ENCODE measurements around the gene PAQR5. TPM values are rescaled to one million over a fixed set of nuclear protein-coding genes. Genes with fewer than 3 reads are reported as not detected.

PAQR5 gene
- polyA plus RNA-seq, 4 donors = 0.45 to 6.4 (median 1.4) TPM

- H3K4me1 ChIP-seq (ENCODE audit: control insufficient read depth in 3 of 3, insufficient read depth in 2 of 3, low read depth in 1 of 3, low read length in 2 of 3) = peaks cover 0 to 3% (median 0%) of the 10 kb centered on the region in 3 donors
- H3K27ac ChIP-seq (ENCODE audit: low read depth in 1 of 3, low read length in 2 of 3) = no peak overlapping the region
- no peak overlapping the region for H3K4me3 ChIP-seq (ENCODE audit: low read depth in 1 of 3, low read length in 3 of 3)
- peaks cover 0 to 8% of the 10 kb centered on the region in 2 donors for H3K9me3 ChIP-seq (ENCODE audit: control insufficient read depth in 2 of 2, insufficient read depth in 1 of 2, low read depth in 1 of 2, low read length in 1 of 2)
- WGBS, 3 donors = 89 to 96% (median 92%) methylated on average over 3 of the region's 3 CpGs
- peaks cover 0 to 2% (median 0%) of the 10 kb centered on the region in 3 donors for H3K36me3 ChIP-seq (ENCODE audit: control insufficient read depth in 3 of 3, insufficient read depth in 2 of 3, low read depth in 1 of 3, low read length in 3 of 3)
- H3K27me3 ChIP-seq (ENCODE audit: control insufficient read depth in 3 of 3, insufficient read depth in 3 of 3, low read length in 3 of 3) = no peaks in the 10 kb centered on the region
- DNase-seq (peak in 1 of 2 donors; percentile 6), FAIRE-seq (no peak)
Observed at GRCh38 chr15:69359722-69360121, 61.0 kb downstream of the PAQR5 start.

- DNase-seq = no peak
- peaks cover 0 to 3% (median 0%) of the 10 kb centered on the region in 3 donors for H3K4me1 ChIP-seq (ENCODE audit: control insufficient read depth in 3 of 3, insufficient read depth in 2 of 3, low read depth in 1 of 3, low read length in 2 of 3)
- no peak overlapping the region for H3K4me3 ChIP-seq (ENCODE audit: low read depth in 1 of 3, low read length in 3 of 3)
- no peaks in the 10 kb centered on the region for H3K27me3 ChIP-seq (ENCODE audit: control insufficient read depth in 3 of 3, insufficient read depth in 3 of 3, low read length in 3 of 3)
- 0% methylated on average over 1 of the region's 1 CpG for WGBS, 3 donors
- H3K36me3 ChIP-seq (ENCODE audit: control insufficient read depth in 3 of 3, insufficient read depth in 2 of 3, low read depth in 1 of 3, low read length in 3 of 3) = peaks cover 0 to 2% (median 0%) of the 10 kb centered on the region in 3 donors
- H3K9me3 ChIP-seq (ENCODE audit: control insufficient read depth in 2 of 2, insufficient read depth in 1 of 2, low read depth in 1 of 2, low read length in 1 of 2) = peaks cover 0 to 8% of the 10 kb centered on the region in 2 donors
- H3K27ac ChIP-seq (ENCODE audit: low read depth in 1 of 3, low read length in 2 of 3) = no peak overlapping the region
- FAIRE-seq = no peak
Observed at GRCh38 chr15:69360642-69361041, 61.9 kb downstream of the PAQR5 start.

- no peaks in the 10 kb centered on the region for H3K36me3 ChIP-seq (ENCODE audit: control insufficient read depth in 3 of 3, insufficient read depth in 2 of 3, low read depth in 1 of 3, low read length in 3 of 3)
- no peak overlapping the region for H3K27ac ChIP-seq (ENCODE audit: low read depth in 1 of 3, low read length in 2 of 3)
- DNase-seq (peak in 1 of 2 donors; percentile 15), FAIRE-seq (no peak)
- H3K4me1 ChIP-seq (ENCODE audit: control insufficient read depth in 3 of 3, insufficient read depth in 2 of 3, low read depth in 1 of 3, low read length in 2 of 3) = peaks cover 0 to 4% (median 0%) of the 10 kb centered on the region in 3 donors
- H3K4me3 ChIP-seq (ENCODE audit: low read depth in 1 of 3, low read length in 3 of 3) = no peak overlapping the region
- 61 to 69% (median 68%) methylated on average over 3 of the region's 3 CpGs for WGBS, 3 donors
- no peaks in the 10 kb centered on the region for H3K9me3 ChIP-seq (ENCODE audit: control insufficient read depth in 2 of 2, insufficient read depth in 1 of 2, low read depth in 1 of 2, low read length in 1 of 2)
- no peaks in the 10 kb centered on the region for H3K27me3 ChIP-seq (ENCODE audit: control insufficient read depth in 3 of 3, insufficient read depth in 3 of 3, low read length in 3 of 3)
Observed at GRCh38 chr15:69367236-69367635, 68.5 kb downstream of the PAQR5 start.

DNA sequence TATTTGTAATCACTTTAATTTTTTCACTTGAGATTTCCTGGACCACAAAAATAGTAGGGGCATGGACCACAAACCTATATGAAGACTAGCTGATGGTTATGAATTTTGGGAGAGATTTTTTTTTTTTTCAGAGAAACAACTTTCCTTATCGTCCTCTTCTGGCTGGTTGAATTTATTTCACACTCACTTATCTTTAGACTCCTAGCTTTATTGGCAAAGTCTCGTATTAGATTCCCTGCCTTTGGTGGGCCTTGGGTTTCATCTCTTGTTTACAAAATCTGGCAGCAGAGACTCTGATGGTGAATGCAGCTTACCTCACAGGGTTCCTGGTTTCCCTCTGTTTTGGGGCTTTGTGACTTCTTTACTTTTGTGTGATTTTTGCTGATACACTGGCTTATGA lies 70.9 kb downstream of the PAQR5 start:
- FAIRE-seq = no peak

GRCh38 chr15:69373406-69373805 lies 74.7 kb downstream of the PAQR5 start:
- FAIRE-seq (no peak), DNase-seq (no peak)
- H3K9me3 ChIP-seq (ENCODE audit: control insufficient read depth in 2 of 2, insufficient read depth in 1 of 2, low read depth in 1 of 2, low read length in 1 of 2) = peaks cover 0 to 3% of the 10 kb centered on the region in 2 donors
- H3K4me1 ChIP-seq (ENCODE audit: control insufficient read depth in 3 of 3, insufficient read depth in 2 of 3, low read depth in 1 of 3, low read length in 2 of 3) = no peaks in the 10 kb centered on the region
- WGBS, 3 donors = 86 to 92% (median 91%) methylated on average over 6 of the region's 6 CpGs
- no peak overlapping the region for H3K4me3 ChIP-seq (ENCODE audit: low read depth in 1 of 3, low read length in 3 of 3)
- no peaks in the 10 kb centered on the region for H3K36me3 ChIP-seq (ENCODE audit: control insufficient read depth in 3 of 3, insufficient read depth in 2 of 3, low read depth in 1 of 3, low read length in 3 of 3)
- H3K27ac ChIP-seq (ENCODE audit: low read depth in 1 of 3, low read length in 2 of 3) = no peak overlapping the region
- H3K27me3 ChIP-seq (ENCODE audit: control insufficient read depth in 3 of 3, insufficient read depth in 3 of 3, low read length in 3 of 3) = no peaks in the 10 kb centered on the region

More for the DNA sequence above, 70.9 kb downstream of the PAQR5 start:
- H3K36me3 ChIP-seq (ENCODE audit: control insufficient read depth in 3 of 3, insufficient read depth in 2 of 3, low read depth in 1 of 3, low read length in 3 of 3) = no peaks in the 10 kb centered on the region
- no peak for DNase-seq
- H3K9me3 ChIP-seq (ENCODE audit: control insufficient read depth in 2 of 2, insufficient read depth in 1 of 2, low read depth in 1 of 2, low read length in 1 of 2) = peaks cover 0 to 3% of the 10 kb centered on the region in 2 donors
- WGBS, 3 donors = 76 to 93% (median 88%) methylated on average over 2 of the region's 2 CpGs
- H3K4me1 ChIP-seq (ENCODE audit: control insufficient read depth in 3 of 3, insufficient read depth in 2 of 3, low read depth in 1 of 3, low read length in 2 of 3) = peaks cover 0 to 4% (median 0%) of the 10 kb centered on the region in 3 donors
- no peaks in the 10 kb centered on the region for H3K27me3 ChIP-seq (ENCODE audit: control insufficient read depth in 3 of 3, insufficient read depth in 3 of 3, low read length in 3 of 3)
- no peak overlapping the region for H3K27ac ChIP-seq (ENCODE audit: low read depth in 1 of 3, low read length in 2 of 3)
- H3K4me3 ChIP-seq (ENCODE audit: low read depth in 1 of 3, low read length in 3 of 3) = no peak overlapping the region

DNA sequence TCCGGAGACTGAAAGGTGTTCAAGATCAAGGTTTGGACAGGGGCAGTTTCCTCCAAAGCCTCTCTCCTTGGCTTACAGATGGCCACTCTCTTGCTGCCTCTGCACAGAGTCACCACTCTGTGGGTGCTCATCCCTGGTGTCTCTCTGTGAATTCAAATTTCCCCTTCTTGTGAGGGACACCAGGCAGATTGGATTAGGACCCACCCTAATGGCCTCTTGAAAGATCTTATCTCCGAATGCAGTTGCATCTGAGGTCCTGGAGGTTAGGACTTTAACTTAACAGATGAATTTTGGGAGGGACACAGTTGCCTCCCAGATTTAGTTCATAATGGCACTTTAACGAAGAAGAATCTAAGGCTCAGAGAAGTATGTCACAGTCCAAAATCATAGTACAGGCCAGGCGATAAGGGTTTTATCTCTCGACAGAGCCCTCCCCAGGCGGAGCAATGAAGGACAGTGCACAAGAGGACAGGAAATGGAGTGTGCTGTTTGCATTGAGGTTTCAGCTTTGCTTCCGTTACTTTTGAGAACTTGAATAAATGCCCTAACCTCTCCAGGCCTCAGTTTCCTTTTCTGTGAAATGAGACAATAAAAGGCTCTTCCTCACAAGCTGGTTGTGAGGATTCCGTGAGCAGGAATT lies 76.6 kb downstream of the PAQR5 start:
- no peaks in the 10 kb centered on the region for H3K27me3 ChIP-seq (ENCODE audit: control insufficient read depth in 3 of 3, insufficient read depth in 3 of 3, low read length in 3 of 3)
- H3K9me3 ChIP-seq (ENCODE audit: control insufficient read depth in 2 of 2, insufficient read depth in 1 of 2, low read depth in 1 of 2, low read length in 1 of 2) = peaks cover 0 to 3% of the 10 kb centered on the region in 2 donors
- no peaks in the 10 kb centered on the region for H3K36me3 ChIP-seq (ENCODE audit: control insufficient read depth in 3 of 3, insufficient read depth in 2 of 3, low read depth in 1 of 3, low read length in 3 of 3)
- FAIRE-seq (no peak), DNase-seq (no peak)
- H3K27ac ChIP-seq (ENCODE audit: low read depth in 1 of 3, low read length in 2 of 3) = no peak overlapping the region
- H3K4me3 ChIP-seq (ENCODE audit: low read depth in 1 of 3, low read length in 3 of 3) = no peak overlapping the region
- no peaks in the 10 kb centered on the region for H3K4me1 ChIP-seq (ENCODE audit: control insufficient read depth in 3 of 3, insufficient read depth in 2 of 3, low read depth in 1 of 3, low read length in 2 of 3)
- 79 to 88% (median 86%) methylated on average over 8 of the region's 8 CpGs for whole genome bisulfite sequencing, 3 donors

GRCh38 chr15:69377216-69377970 lies 78.7 kb downstream of the PAQR5 start:
- no peaks in the 10 kb centered on the region for H3K4me1 ChIP-seq (ENCODE audit: control insufficient read depth in 3 of 3, insufficient read depth in 2 of 3, low read depth in 1 of 3, low read length in 2 of 3)
- FAIRE-seq = no peak
- H3K4me3 ChIP-seq (ENCODE audit: low read depth in 1 of 3, low read length in 3 of 3) = no peak overlapping the region
- H3K27ac ChIP-seq (ENCODE audit: low read depth in 1 of 3, low read length in 2 of 3) = no peak overlapping the region
- 86 to 92% (median 88%) methylated on average over 8 of the region's 8 CpGs for WGBS, 3 donors
- no peak for DNase-seq
- H3K36me3 ChIP-seq (ENCODE audit: control insufficient read depth in 3 of 3, insufficient read depth in 2 of 3, low read depth in 1 of 3, low read length in 3 of 3) = no peaks in the 10 kb centered on the region
- peaks cover 0 to 3% of the 10 kb centered on the region in 2 donors for H3K9me3 ChIP-seq (ENCODE audit: control insufficient read depth in 2 of 2, insufficient read depth in 1 of 2, low read depth in 1 of 2, low read length in 1 of 2)
- no peaks in the 10 kb centered on the region for H3K27me3 ChIP-seq (ENCODE audit: control insufficient read depth in 3 of 3, insufficient read depth in 3 of 3, low read length in 3 of 3)

DNA sequence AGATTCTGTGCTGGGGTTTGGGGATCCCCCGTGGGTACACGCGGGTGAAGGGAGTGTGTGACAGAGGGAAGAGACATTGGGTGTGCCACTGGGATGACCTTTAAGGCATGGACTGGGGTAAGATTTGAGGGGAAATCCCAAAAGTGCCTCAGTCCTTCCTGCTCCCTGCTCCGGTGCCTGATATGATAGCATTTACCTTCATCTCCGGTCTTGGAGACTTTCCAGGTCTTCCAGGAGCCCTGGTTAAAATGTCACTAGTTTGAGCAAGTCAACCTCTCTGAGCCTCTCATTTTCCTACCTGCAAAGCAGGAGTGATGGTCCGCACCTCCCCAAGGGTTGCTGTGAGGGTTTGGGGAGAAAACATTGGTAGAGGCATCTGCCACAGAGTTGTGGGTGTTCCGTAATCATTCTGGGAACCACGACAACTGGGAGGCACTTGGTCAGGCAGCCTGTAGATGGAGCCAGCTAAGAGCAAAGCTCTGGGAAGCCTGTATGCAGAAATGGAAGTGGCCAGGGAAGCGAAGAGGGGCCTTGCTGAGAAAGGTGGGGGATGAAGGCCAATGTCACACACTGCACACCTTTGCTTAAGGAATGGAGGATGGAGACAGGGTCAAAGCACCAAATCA lies 81.5 kb downstream of the PAQR5 start:
- 35 to 61% (median 51%) methylated on average over 9 of the region's 9 CpGs for WGBS, 3 donors
- Histone ChIP-seq H3K9me3 (ENCODE audit: control insufficient read depth in 2 of 2, insufficient read depth in 1 of 2, low read depth in 1 of 2, low read length in 1 of 2) (no peaks in the 10 kb centered on the region), H3K27ac (ENCODE audit: low read depth in 1 of 3, low read length in 2 of 3) (no peak overlapping the region), H3K36me3 (ENCODE audit: control insufficient read depth in 3 of 3, insufficient read depth in 2 of 3, low read depth in 1 of 3, low read length in 3 of 3) (no peaks in the 10 kb centered on the region), H3K4me3 (ENCODE audit: low read depth in 1 of 3, low read length in 3 of 3) (no peak overlapping the region), H3K27me3 (ENCODE audit: control insufficient read depth in 3 of 3, insufficient read depth in 3 of 3, low read length in 3 of 3) (no peaks in the 10 kb centered on the region), H3K4me1 (ENCODE audit: control insufficient read depth in 3 of 3, insufficient read depth in 2 of 3, low read depth in 1 of 3, low read length in 2 of 3) (no peaks in the 10 kb centered on the region)
- no peak for FAIRE-seq
- DNase-seq = no peak
